ENCODE results near the gene DLL1.

DLL1 gene

GRCh38 chr6:170248861-170249600, 41.8 kb downstream of the DLL1 start:
- no peak for DNase-seq

GRCh38 chr6:170248111-170248805, 42.6 kb downstream of the DLL1 start:
- DNase-seq = no peak

DNA sequence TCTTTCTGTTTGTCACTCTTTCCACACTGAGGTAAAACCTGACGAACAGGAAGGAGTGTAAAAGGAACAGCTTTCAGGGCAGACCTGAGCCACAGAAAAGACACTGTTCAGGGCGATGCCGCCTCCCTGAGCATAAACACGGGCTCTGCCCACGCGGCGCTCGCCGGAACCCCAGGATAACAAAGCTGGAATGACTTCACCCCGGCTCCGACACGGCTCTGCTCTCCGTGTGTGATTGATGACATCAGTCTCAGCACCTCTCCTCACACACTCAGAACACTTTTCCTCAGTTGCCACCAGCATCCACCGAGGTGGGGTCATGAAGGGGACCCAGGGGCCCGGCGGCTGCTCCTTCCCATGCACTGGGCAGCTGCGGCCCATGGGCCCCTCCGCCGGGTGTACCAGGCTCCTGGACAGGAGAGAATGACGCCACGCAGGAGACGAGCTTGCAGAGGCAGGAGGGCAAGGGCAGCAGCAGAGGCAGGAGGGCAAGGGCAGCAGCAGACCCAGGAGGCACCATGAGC, 43.6 kb downstream of the DLL1 start:
- no peak for DNase-seq

DNA sequence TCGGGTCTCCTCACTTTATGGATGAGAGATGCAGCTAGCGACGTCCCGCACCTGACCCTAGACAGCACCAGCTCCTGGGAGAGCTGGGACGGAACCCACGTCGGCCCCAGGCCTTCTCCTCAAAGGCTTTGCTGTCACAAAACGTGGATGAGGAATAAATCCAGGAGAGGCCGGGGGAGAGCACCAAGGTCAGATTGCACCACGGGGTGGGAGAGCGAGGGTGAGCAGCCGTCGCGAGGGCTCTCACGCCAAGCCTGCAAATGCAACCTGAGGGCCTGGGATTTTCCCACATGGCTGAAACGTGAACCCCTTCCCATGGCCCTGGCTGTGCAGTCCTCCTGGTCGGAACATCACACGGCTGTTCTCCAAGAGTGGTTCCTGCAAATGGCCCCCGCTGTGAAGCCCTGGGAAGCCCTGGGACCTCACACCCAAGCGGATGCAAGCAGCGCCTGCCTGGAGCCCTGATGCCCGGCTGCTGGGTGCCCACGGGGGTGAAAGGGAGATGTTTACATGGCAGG, 45.3 kb downstream of the DLL1 start:
- DNase-seq = no peak

GRCh38 chr6:170244721-170245474, 46.0 kb downstream of the DLL1 start:
- no peak for DNase-seq

GRCh38 chr6:170243791-170244291, 47.0 kb downstream of the DLL1 start:
- no peak for DNase-seq

DNA sequence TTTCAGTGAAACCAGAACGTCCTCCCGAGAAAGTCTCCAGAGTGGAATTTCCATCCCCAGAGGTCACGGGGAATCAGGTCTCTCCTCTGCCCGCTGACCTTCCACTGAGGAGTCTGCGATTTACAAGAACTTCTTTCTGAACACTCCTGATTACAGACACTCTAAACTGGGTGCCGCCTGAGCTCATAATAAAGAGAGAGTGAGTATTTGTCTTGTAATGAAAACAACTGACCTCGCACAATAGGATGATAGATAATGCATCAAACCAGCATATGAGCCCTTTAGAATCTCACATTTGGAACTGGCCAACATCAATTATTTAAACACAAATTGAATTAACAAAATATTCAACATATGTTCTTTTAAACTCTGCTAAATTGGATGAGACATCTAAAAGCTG, 47.5 kb downstream of the DLL1 start:
- DNase-seq = no peak

GRCh38 chr6:170238741-170239565, 51.9 kb downstream of the DLL1 start:
- DNase-seq = no peak

- no peak for DNase-seq
Measured at GRCh38 chr6:170237999-170238740, 52.7 kb downstream of the DLL1 start.

GRCh38 chr6:170236131-170236836, 54.6 kb downstream of the DLL1 start:
- no peak for DNase-seq

DNA sequence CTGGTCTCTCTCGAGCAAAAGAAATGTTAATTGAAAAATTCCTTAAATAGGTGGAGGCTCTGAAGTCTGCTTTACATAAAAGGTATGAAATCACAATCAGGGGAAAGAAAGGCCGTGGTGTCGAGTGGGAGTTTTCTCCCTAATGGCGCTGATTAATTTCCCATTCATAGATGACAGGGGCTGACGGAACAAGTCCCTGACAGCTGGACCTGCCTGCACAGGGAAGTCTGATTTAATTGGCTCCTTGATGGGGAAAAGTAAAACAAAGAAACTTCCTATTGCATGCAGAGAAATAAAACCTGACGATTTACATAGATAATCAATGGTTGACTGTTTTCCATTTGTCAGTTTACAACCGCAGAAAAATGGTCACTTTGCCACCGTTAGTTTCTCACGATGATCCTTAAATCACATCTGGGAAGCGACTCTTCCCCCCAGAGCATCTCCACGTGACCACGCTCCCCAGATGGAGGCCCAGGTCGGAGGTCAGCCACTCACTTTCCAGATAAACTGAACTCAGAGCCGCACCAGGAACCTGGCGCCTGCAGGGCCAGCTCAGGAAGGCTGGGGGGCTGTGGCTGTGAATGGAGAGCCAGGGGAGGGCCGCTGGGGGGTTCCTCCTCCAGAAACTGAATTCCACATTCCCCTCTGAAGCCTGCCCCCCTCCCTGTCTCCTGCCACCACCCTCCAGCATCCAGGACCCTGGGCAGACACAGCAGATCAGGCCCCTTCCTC, 55.3 kb downstream of the DLL1 start:
- no peak for DNase-seq

GRCh38 chr6:170234419-170234818, 56.5 kb downstream of the DLL1 start:
- no peak for DNase-seq

GRCh38 chr6:170233286-170234205, 57.3 kb downstream of the DLL1 start:
- no peak for DNase-seq
